Measurements from ENCODE around the gene F11R.
"Not testable (repeated sequence)": the region's sequence is repeated elsewhere in the genome, so short reads cannot be mapped to it uniquely, and the experiment has no call there.

Gene F11R

GRCh38 chr1:161044535-161044907, 23.6 kb upstream of the F11R start:
- DNase-seq (ENCODE audit: low read depth in 1 of 2, low spot score in 1 of 2), result no peak

GRCh38 chr1:161039546-161039945, 18.6 kb upstream of the F11R start:
- no peak for DNase-seq (ENCODE audit: low read depth in 1 of 2, low spot score in 1 of 2)

- DNase-seq (ENCODE audit: low read depth in 1 of 2, low spot score in 1 of 2), result no peak
Measured at GRCh38 chr1:161039154-161039545, 18.2 kb upstream of the F11R start.

- peak; percentile 67 to 75 for DNase-seq (ENCODE audit: low read depth in 1 of 2, low spot score in 1 of 2)
Measured at GRCh38 chr1:161038523-161039153, 17.7 kb upstream of the F11R start, which contains the start of gene TSTD1. Gene TSTD1 (minus strand): TSS chr1:161038964. CDS start chr1:161038889, 75 bp downstream.

- no peak for DNase-seq (ENCODE audit: low read depth in 1 of 2, low spot score in 1 of 2)
Measured at GRCh38 chr1:161037661-161038522, 16.9 kb upstream of the F11R start.

- no peak for DNase-seq (ENCODE audit: low read depth in 1 of 2, low spot score in 1 of 2)
Measured at GRCh38 chr1:161033751-161034150, 12.8 kb upstream of the F11R start.

GRCh38 chr1:161032409-161032808, 11.5 kb upstream of the F11R start:
- DNase-seq (ENCODE audit: low read depth in 1 of 2, low spot score in 1 of 2), result no peak

- DNase-seq (ENCODE audit: low read depth in 1 of 2, low spot score in 1 of 2), result no peak
Measured at GRCh38 chr1:161031874-161032273, 10.9 kb upstream of the F11R start.

- DNase-seq (ENCODE audit: low read depth in 1 of 2, low spot score in 1 of 2), result not testable (repeated sequence)
Measured at GRCh38 chr1:161029466-161029865, 8.5 kb upstream of the F11R start.

GRCh38 chr1:161026954-161027353, 6.0 kb upstream of the F11R start:
- DNase-seq (ENCODE audit: low read depth in 1 of 2, low spot score in 1 of 2), result not testable (repeated sequence)

- DNase-seq (ENCODE audit: low read depth in 1 of 2, low spot score in 1 of 2), result not testable (repeated sequence)
Measured at GRCh38 chr1:161022432-161022831, 1.5 kb upstream of the F11R start.

- DNase-seq (ENCODE audit: low read depth in 1 of 2, low spot score in 1 of 2), result no peak
Measured at GRCh38 chr1:161021970-161022353, 1.0 kb upstream of the F11R start.

- peak; percentile 65 to 68 for DNase-seq (ENCODE audit: low read depth in 1 of 2, low spot score in 1 of 2)
Measured at GRCh38 chr1:161021165-161021969, 415 bp upstream of the F11R start.

- DNase-seq (ENCODE audit: low read depth in 1 of 2, low spot score in 1 of 2), result no peak
Measured at GRCh38 chr1:161019751-161020495, 1.0 kb downstream of the F11R start.

GRCh38 chr1:161019111-161019660, 1.8 kb downstream of the F11R start:
- DNase-seq (ENCODE audit: low read depth in 1 of 2, low spot score in 1 of 2), result not testable (repeated sequence)

GRCh38 chr1:161018631-161018930, 2.4 kb downstream of the F11R start:
- DNase-seq (ENCODE audit: low read depth in 1 of 2, low spot score in 1 of 2), result no peak

GRCh38 chr1:161017756-161018630, 3.0 kb downstream of the F11R start:
- no peak for DNase-seq (ENCODE audit: low read depth in 1 of 2, low spot score in 1 of 2)

GRCh38 chr1:161017181-161017580, 3.8 kb downstream of the F11R start:
- DNase-seq (ENCODE audit: low read depth in 1 of 2, low spot score in 1 of 2), result not testable (repeated sequence)

- DNase-seq (ENCODE audit: low read depth in 1 of 2, low spot score in 1 of 2), result not testable (repeated sequence)
Measured at GRCh38 chr1:161016683-161017082, 4.3 kb downstream of the F11R start.
